A673 (cell line): ENCODE results near the gene RSPRY1.

Source experiments
- EZH2 ChIP-seq: fragments of 200-600 bp; sonication (generic); IDR thresholded peaks from 2 replicates; pipeline ENCODE4 v1.6.1; 2017; ENCODE audit warnings: borderline replicate concordance, low read depth, mild to moderate bottlenecking, mixed read lengths, antibody characterized with exemption, low read length; ENCODE audit not compliant: poor library complexity, severe bottlenecking
- TF ChIP-seq, protein P1 (sequence below): fragments of 300-800, 200-600 bp; sonication (generic); conservative IDR thresholded peaks from 2 replicates; pipeline ENCODE4 v1.5.1; 2017; ENCODE audit warnings: low read depth, mild to moderate bottlenecking, antibody characterized with exemption, low read length, moderate library complexity, mixed read lengths

DNA sequence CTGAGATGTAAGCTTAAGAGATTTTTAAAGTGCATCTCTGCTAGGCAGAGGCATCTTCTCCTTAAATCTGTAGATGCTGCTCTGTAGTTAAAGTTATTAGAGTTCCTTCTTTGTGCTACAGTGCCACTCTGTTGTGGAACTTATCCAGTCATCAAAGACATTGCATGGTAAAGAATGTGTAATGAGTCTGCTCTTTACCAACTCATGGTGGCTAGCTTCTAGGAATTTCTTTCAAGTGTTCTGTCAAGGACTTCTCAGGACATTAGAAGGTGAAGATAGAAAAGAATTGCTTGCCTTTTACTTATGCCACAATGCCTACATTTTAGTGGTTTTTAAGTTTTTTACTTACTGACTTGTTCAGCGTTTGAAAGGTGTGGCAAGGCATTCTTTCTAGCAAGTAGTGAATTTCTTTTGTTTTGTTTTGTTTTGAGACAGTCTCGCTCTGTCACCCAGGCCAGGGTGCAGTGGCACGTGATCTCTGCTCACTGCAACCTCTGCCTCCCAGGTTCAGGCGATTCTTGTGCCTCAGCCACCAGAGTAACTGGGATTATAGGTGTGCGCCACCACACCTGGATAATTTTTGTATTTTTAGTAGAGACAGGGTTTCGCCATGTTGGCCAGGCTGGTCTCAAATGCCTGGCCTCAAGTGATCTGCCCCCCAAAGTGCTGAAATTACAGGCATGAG, 38.7 kb downstream of the RSPRY1 start:
- TF ChIP-seq, protein P1, sequence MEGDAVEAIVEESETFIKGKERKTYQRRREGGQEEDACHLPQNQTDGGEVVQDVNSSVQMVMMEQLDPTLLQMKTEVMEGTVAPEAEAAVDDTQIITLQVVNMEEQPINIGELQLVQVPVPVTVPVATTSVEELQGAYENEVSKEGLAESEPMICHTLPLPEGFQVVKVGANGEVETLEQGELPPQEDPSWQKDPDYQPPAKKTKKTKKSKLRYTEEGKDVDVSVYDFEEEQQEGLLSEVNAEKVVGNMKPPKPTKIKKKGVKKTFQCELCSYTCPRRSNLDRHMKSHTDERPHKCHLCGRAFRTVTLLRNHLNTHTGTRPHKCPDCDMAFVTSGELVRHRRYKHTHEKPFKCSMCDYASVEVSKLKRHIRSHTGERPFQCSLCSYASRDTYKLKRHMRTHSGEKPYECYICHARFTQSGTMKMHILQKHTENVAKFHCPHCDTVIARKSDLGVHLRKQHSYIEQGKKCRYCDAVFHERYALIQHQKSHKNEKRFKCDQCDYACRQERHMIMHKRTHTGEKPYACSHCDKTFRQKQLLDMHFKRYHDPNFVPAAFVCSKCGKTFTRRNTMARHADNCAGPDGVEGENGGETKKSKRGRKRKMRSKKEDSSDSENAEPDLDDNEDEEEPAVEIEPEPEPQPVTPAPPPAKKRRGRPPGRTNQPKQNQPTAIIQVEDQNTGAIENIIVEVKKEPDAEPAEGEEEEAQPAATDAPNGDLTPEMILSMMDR: no peak
- TF ChIP-seq EZH2: no peak
